HCT116 (cell line): ENCODE results near the gene TWIST2.

Source experiments
- ATF3 ChIP-seq: IDR thresholded peaks from 2 replicates; pipeline ENCODE4 v1.6.1; 2012
- CEBPB ChIP-seq: IDR thresholded peaks from 2 replicates; pipeline ENCODE4 v1.6.1; 2012; ENCODE audit warnings: low read depth
- CTCF ChIP-seq, 3 experiments: fragments of 200-600 bp in 1 of 3; sonication (generic) in 1 of 3; IDR thresholded peaks in 2 of 3; conservative IDR thresholded peaks in 1 of 3; 2 replicates each; pipeline ENCODE4 v1.5.1; 2012 to 2017; ENCODE audit warnings: low read depth in 2 of 3, low read length in 2 of 3, antibody characterized with exemption in 1 of 3, borderline replicate concordance in 1 of 3, control low read depth in 1 of 3, mild to moderate bottlenecking in 1 of 3, mixed read lengths in 1 of 3, mixed run types in 1 of 3, moderate library complexity in 1 of 3; ENCODE audit not compliant: insufficient read depth in 1 of 3
- EZH2 ChIP-seq: fragments of 200-600 bp; sonication (generic); IDR thresholded peaks from 2 replicates; pipeline ENCODE4 v1.6.1; 2017; ENCODE audit warnings: antibody characterized with exemption, mixed run types
- EZH2phosphoT487 ChIP-seq: fragments of 200-600 bp; IDR thresholded peaks from 2 replicates; pipeline ENCODE4 v1.6.1; 2018; ENCODE audit warnings: antibody characterized with exemption, borderline replicate concordance
- JUND ChIP-seq: IDR thresholded peaks from 2 replicates; pipeline ENCODE4 v1.6.1; 2012
- MAX ChIP-seq: IDR thresholded peaks from 2 replicates; pipeline ENCODE4 v1.6.1; 2012
- POLR2A ChIP-seq: IDR thresholded peaks from 2 replicates; pipeline ENCODE4 v1.7.0; 2011; ENCODE audit warnings: borderline replicate concordance; ENCODE audit not compliant: insufficient read depth, insufficient read length; ENCODE audit errors: extremely low read depth
- POLR2AphosphoS5 ChIP-seq: IDR thresholded peaks from 2 replicates; pipeline ENCODE4 v1.6.1; 2011; ENCODE audit warnings: mild to moderate bottlenecking, low read depth, low read length, moderate library complexity
- RAD21 ChIP-seq: IDR thresholded peaks from 2 replicates; pipeline ENCODE4 v1.6.1; 2012; ENCODE audit warnings: low read depth, mild to moderate bottlenecking
- ZNF274 ChIP-seq: fragments of 200-500 bp; sonication (Bioruptor generic); IDR thresholded peaks from 2 replicates; pipeline ENCODE4 v1.6.1; 2014; ENCODE audit warnings: mild to moderate bottlenecking, low read depth, low read length, inconsistent platforms
- TF ChIP-seq, protein P1 (sequence below): IDR thresholded peaks from 2 replicates; pipeline ENCODE4 v1.6.1; 2012; ENCODE audit warnings: low read depth

DNA sequence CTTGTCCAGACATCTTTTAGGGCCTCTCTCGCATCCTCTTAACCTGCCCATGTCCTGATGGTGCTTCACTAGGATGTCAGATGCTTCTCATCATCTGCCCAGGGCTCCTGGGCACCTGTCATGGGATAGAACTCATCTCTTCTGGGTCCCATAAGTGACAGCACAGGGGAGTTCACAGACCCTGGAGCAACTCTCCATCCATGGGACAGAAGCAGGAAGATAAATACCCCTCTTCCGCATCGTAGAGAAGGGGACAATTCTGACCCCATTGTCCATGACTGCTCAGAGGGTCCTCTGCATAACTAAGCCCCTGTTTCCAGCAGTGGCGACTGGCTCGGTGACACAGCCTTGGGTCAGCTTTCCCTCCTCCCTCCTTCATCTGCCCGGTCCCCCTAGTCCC is 82.3 kb downstream of the TWIST2 start:
- TF ChIP-seq CTCF (IDR thresholded peaks at IDR 0.05 in 2 of 3, conservative IDR thresholded peaks at IDR 0.05 in 1 of 3; ENCODE audit: borderline replicate concordance in 1 of 3, insufficient read depth in 1 of 3, low read depth in 2 of 3, low read length in 2 of 3), result no peak
- TF ChIP-seq POLR2A, result no peak
- TF ChIP-seq MAX, result no peak
- no peak for TF ChIP-seq ZNF274
- no peak for TF ChIP-seq ATF3
- TF ChIP-seq, protein P1, sequence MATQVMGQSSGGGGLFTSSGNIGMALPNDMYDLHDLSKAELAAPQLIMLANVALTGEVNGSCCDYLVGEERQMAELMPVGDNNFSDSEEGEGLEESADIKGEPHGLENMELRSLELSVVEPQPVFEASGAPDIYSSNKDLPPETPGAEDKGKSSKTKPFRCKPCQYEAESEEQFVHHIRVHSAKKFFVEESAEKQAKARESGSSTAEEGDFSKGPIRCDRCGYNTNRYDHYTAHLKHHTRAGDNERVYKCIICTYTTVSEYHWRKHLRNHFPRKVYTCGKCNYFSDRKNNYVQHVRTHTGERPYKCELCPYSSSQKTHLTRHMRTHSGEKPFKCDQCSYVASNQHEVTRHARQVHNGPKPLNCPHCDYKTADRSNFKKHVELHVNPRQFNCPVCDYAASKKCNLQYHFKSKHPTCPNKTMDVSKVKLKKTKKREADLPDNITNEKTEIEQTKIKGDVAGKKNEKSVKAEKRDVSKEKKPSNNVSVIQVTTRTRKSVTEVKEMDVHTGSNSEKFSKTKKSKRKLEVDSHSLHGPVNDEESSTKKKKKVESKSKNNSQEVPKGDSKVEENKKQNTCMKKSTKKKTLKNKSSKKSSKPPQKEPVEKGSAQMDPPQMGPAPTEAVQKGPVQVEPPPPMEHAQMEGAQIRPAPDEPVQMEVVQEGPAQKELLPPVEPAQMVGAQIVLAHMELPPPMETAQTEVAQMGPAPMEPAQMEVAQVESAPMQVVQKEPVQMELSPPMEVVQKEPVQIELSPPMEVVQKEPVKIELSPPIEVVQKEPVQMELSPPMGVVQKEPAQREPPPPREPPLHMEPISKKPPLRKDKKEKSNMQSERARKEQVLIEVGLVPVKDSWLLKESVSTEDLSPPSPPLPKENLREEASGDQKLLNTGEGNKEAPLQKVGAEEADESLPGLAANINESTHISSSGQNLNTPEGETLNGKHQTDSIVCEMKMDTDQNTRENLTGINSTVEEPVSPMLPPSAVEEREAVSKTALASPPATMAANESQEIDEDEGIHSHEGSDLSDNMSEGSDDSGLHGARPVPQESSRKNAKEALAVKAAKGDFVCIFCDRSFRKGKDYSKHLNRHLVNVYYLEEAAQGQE, result no peak
- no peak for TF ChIP-seq EZH2phosphoT487
- no peak for TF ChIP-seq EZH2
- TF ChIP-seq CEBPB, result no peak
- TF ChIP-seq JUND, result no peak
- no peak for TF ChIP-seq RAD21
- no peak for TF ChIP-seq POLR2AphosphoS5
